ENCODE results near the gene CZIB. TPM values are rescaled to one million over a fixed set of nuclear protein-coding genes. Genes with fewer than 3 reads are reported as not detected.

CZIB gene
- total and polyA plus RNA-seq, 2 of the 13 experiments (the other 11 are each of a cell fraction or from before 2014, with no cell fraction given) = 49.2 to 67.0 TPM

DNA sequence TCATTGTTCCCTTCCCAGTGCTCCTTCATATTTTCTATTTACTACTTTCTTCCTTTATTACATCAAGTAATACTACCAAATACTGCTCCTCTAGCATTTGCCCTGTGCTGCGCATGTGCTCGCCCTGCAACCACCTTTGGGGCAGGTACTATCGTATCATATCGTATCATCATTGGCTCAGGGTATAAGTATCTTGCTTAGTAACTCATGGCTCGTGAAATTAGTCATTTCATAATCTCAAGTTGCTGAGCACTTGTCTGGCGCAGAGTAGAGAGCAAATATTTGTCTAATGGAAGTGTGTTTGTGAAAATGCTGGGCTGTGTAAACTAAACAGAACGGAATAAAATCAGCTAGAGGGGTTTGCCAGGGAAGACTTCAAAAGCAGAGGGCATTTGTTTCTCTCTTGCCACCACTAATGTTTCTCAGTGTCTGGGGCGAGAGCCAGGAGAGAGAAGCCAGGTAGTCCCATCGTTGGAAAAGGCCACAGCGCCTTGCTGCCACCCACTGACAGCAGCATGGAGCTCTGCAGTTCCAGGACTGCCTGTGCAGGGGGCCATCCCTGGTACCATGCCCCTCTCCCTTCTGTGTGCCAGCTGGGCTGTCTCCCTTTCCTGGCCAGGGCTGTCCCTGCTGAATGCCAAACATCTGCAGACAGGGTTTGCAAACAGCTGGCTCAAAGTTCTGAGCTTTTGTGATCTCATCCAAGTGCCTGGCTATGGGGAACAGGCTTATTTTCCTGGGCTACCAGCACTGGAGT is 43.8 kb downstream of the CZIB start (continued):
- TF ChIP-seq, protein P1, sequence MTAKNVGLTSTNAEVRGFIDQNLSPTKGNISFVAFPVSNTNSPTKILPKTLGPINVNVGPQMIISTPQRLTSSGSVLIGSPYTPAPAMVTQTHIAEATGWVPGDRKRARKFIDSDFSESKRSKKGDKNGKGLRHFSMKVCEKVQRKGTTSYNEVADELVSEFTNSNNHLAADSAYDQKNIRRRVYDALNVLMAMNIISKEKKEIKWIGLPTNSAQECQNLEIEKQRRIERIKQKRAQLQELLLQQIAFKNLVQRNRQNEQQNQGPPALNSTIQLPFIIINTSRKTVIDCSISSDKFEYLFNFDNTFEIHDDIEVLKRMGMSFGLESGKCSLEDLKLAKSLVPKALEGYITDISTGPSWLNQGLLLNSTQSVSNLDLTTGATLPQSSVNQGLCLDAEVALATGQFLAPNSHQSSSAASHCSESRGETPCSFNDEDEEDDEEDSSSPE (CRISPR knock-in tag; IDR thresholded peaks at IDR 0.05) = no peak
- TF ChIP-seq TRIM24 (CRISPR knock-in tag; IDR thresholded peaks at IDR 0.05) = no peak
- TF ChIP-seq NR2F2 (IDR thresholded peaks at IDR 0.05; ENCODE audit: borderline replicate concordance, low read depth) = no peak
- TF ChIP-seq, protein P2, sequence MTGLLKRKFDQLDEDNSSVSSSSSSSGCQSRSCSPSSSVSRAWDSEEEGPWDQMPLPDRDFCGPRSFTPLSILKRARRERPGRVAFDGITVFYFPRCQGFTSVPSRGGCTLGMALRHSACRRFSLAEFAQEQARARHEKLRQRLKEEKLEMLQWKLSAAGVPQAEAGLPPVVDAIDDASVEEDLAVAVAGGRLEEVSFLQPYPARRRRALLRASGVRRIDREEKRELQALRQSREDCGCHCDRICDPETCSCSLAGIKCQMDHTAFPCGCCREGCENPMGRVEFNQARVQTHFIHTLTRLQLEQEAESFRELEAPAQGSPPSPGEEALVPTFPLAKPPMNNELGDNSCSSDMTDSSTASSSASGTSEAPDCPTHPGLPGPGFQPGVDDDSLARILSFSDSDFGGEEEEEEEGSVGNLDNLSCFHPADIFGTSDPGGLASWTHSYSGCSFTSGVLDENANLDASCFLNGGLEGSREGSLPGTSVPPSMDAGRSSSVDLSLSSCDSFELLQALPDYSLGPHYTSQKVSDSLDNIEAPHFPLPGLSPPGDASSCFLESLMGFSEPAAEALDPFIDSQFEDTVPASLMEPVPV (CRISPR knock-in tag; IDR thresholded peaks at IDR 0.05) = no peak
- TF ChIP-seq, protein P3, sequence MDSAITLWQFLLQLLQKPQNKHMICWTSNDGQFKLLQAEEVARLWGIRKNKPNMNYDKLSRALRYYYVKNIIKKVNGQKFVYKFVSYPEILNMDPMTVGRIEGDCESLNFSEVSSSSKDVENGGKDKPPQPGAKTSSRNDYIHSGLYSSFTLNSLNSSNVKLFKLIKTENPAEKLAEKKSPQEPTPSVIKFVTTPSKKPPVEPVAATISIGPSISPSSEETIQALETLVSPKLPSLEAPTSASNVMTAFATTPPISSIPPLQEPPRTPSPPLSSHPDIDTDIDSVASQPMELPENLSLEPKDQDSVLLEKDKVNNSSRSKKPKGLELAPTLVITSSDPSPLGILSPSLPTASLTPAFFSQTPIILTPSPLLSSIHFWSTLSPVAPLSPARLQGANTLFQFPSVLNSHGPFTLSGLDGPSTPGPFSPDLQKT (CRISPR knock-in tag; IDR thresholded peaks at IDR 0.05; ENCODE audit: borderline replicate concordance) = no peak
- peak; percentile 45 for TF ChIP-seq SMC3 (IDR thresholded peaks at IDR 0.05; ENCODE audit: low read length)
- TF ChIP-seq EED (CRISPR knock-in tag; IDR thresholded peaks at IDR 0.05) = no peak
- no peak for TF ChIP-seq SMARCC2 (IDR thresholded peaks at IDR 0.05)
- TF ChIP-seq ESRRA (CRISPR knock-in tag; IDR thresholded peaks at IDR 0.05; ENCODE audit: low read depth) = no peak
- TF ChIP-seq EEA1 (CRISPR knock-in tag; IDR thresholded peaks at IDR 0.05; ENCODE audit: borderline replicate concordance) = no peak
- no peak for TF ChIP-seq HNRNPLL (IDR thresholded peaks at IDR 0.05; ENCODE audit: low read depth, low read length, poor library complexity, severe bottlenecking)
- no peak for TF ChIP-seq ZNF563 (CRISPR knock-in tag; IDR thresholded peaks at IDR 0.05)
- TF ChIP-seq SYNCRIP (IDR thresholded peaks at IDR 0.05; ENCODE audit: insufficient read depth, low read depth, low read length) = no peak
- no peak for TF ChIP-seq ZFY (CRISPR knock-in tag; IDR thresholded peaks at IDR 0.05)
- TF ChIP-seq, protein P4, sequence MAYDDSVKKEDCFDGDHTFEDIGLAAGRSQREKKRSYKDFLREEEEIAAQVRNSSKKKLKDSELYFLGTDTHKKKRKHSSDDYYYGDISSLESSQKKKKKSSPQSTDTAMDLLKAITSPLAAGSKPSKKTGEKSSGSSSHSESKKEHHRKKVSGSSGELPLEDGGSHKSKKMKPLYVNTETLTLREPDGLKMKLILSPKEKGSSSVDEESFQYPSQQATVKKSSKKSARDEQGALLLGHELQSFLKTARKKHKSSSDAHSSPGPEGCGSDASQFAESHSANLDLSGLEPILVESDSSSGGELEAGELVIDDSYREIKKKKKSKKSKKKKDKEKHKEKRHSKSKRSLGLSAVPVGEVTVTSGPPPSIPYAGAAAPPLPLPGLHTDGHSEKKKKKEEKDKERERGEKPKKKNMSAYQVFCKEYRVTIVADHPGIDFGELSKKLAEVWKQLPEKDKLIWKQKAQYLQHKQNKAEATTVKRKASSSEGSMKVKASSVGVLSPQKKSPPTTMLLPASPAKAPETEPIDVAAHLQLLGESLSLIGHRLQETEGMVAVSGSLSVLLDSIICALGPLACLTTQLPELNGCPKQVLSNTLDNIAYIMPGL (CRISPR knock-in tag; IDR thresholded peaks at IDR 0.05; ENCODE audit: borderline replicate concordance in 1 of 2, low read depth in 1 of 2) = peak; percentile 53 to 62; a peak in 2 of 4 replicates
- no peak for TF ChIP-seq KDM1A (CRISPR knock-in tag; IDR thresholded peaks at IDR 0.05)
- 0 out of 2 replicates have a peak, but pooled peaks have one; percentile 13 for TF ChIP-seq ELF1 (CRISPR knock-in tag; IDR thresholded peaks at IDR 0.05)
- TF ChIP-seq CBX2 (IDR thresholded peaks at IDR 0.05; ENCODE audit: low read depth, low read length) = no peak
- no peak for TF ChIP-seq CBX2 (CRISPR knock-in tag; IDR thresholded peaks at IDR 0.05; ENCODE audit: low read depth)
- TF ChIP-seq PLRG1 (conservative IDR thresholded peaks at IDR 0.05) = no peak
- TF ChIP-seq, protein P5, sequence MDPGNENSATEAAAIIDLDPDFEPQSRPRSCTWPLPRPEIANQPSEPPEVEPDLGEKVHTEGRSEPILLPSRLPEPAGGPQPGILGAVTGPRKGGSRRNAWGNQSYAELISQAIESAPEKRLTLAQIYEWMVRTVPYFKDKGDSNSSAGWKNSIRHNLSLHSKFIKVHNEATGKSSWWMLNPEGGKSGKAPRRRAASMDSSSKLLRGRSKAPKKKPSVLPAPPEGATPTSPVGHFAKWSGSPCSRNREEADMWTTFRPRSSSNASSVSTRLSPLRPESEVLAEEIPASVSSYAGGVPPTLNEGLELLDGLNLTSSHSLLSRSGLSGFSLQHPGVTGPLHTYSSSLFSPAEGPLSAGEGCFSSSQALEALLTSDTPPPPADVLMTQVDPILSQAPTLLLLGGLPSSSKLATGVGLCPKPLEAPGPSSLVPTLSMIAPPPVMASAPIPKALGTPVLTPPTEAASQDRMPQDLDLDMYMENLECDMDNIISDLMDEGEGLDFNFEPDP (CRISPR knock-in tag; conservative IDR thresholded peaks at IDR 0.05) = no peak
- TF ChIP-seq EHMT2 (IDR thresholded peaks at IDR 0.05; ENCODE audit: borderline replicate concordance, low read depth, low read length) = no peak

All from HepG2 (cell line).